ENCODE data around the gene SAP30BP.

- no peak for TF ChIP-seq E2F8 (IDR thresholded peaks at IDR 0.05; ENCODE audit: low read depth, partially characterized antibody)
- TF ChIP-seq IKZF1 (conservative IDR thresholded peaks at IDR 0.05): no peak
- no peak for TF ChIP-seq CTCF (IDR thresholded peaks at IDR 0.05 in 2 of 3, conservative IDR thresholded peaks at IDR 0.05 in 1 of 3; ENCODE audit: control insufficient read depth in 2 of 3, extremely low read depth in 1 of 3, insufficient read depth in 1 of 3, low read depth in 3 of 3, low read length in 3 of 3)
- no peak for TF ChIP-seq POLR2AphosphoS2 (IDR thresholded peaks at IDR 0.05; ENCODE audit: low read depth, low read length)
- 0 out of 2 replicates have a peak, but pooled peaks have one; percentile 26 for TF ChIP-seq POLR2A (IDR thresholded peaks at IDR 0.05; ENCODE audit: low read depth, low read length)
- TF ChIP-seq MAX (IDR thresholded peaks at IDR 0.05; ENCODE audit: low read depth, low read length): no peak
- no peak for TF ChIP-seq CBFB (IDR thresholded peaks at IDR 0.05; ENCODE audit: low read depth)
- TF ChIP-seq IRF3 (IDR thresholded peaks at IDR 0.05): no peak
- TF ChIP-seq USF2 (IDR thresholded peaks at IDR 0.05; ENCODE audit: borderline replicate concordance, low read depth, low read length): no peak
- TF ChIP-seq EP300 (IDR thresholded peaks at IDR 0.05; ENCODE audit: borderline replicate concordance in 1 of 2, control insufficient read depth in 1 of 2, low read depth in 2 of 2, low read length in 2 of 2): no peak
- no peak for TF ChIP-seq ZNF217 (IDR thresholded peaks at IDR 0.05)
Observed at GRCh38 chr17:75757086-75757681, 90.0 kb downstream of the SAP30BP start.
